Stomach (tissue), 4 donors: ENCODE data around the gene PIK3C2B.

Source experiments
- CTCF ChIP-seq, 7 experiments: fragments of 450-650 bp in 4 of 7; fragments of 200-600 bp in 3 of 7; sonication (generic) in 3 of 7; IDR thresholded peaks; one replicate each; pipeline ENCODE4 v1.5.1; 2016 to 2019; ENCODE audit warnings: antibody characterized with exemption in 7 of 7, control low read depth in 2 of 7, mild to moderate bottlenecking in 1 of 7
- POLR2A ChIP-seq, 4 donors: fragments of 450-650 bp; IDR thresholded peaks; one replicate each; pipeline ENCODE4 v1.6.1; 2016; ENCODE audit warnings: antibody characterized with exemption in 4 of 4, control low read depth in 2 of 4, mild to moderate bottlenecking in 1 of 4, moderate library complexity in 1 of 4
- POLR2AphosphoS5 ChIP-seq, 3 donors: sonication (generic); formaldehyde crosslinking; IDR thresholded peaks; one replicate each; pipeline ENCODE4 v1.6.1; 2016; ENCODE audit warnings: antibody characterized with exemption in 3 of 3

GRCh38 chr1:204460346-204460745 lies 34.3 kb downstream of the PIK3C2B start:
- TF ChIP-seq CTCF (IDR thresholded peaks at IDR 0.05) (no peak), POLR2A (IDR thresholded peaks at IDR 0.05) (no peak), POLR2AphosphoS5 (IDR thresholded peaks at IDR 0.05) (no peak)
